ENCODE results near the gene CUBN. TPM values are rescaled to one million over a fixed set of nuclear protein-coding genes. Genes with fewer than 3 reads are reported as not detected.

Gene CUBN
- total RNA-seq, 1 experiment from 2014 or later, result 0.07 TPM

DNA sequence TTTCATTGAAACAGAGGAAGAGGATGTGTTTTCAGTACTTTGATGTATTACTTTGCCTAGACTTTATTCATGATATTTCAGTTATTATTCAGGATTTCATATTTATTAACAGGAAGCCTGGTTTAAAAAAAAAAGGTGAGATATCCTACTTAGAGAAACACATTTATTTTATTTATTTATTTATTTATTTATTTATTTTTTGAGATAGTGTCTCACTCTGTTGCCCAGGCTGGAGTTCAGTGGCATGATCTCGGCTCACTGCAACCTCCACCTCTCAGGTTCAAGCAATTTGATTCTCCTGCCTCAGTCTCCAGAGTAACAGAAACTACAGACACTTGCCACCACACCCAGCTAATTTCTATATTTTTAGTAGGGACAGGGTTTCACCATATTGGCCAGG is 47.4 kb upstream of the CUBN start:
- CTCF ChIA-PET, result no interaction called here
- Histone ChIP-seq H2AFZ (no peak overlapping the region), H3F3A (ENCODE audit: insufficient read depth, low read depth) (no peaks in the 10 kb centered on the region), H3K27me3 (ENCODE audit: insufficient read depth, low read depth) (no peaks in the 10 kb centered on the region), H4K20me1 (ENCODE audit: insufficient read depth) (no peaks in the 10 kb centered on the region), H3K27ac (no peak overlapping the region), H3K36me3 (ENCODE audit: low read depth) (no peaks in the 10 kb centered on the region), H3K4me1 (replicated peaks; ENCODE audit: insufficient read depth) (peaks cover 7% of the 10 kb centered on the region), H3K9me3 (ENCODE audit: insufficient read depth, low read depth) (no peaks in the 10 kb centered on the region), H3K9me2 (ENCODE audit: insufficient read depth) (no peaks in the 10 kb centered on the region), H3K4me3 (no peak overlapping the region), H3K79me2 (ENCODE audit: low read depth) (no peaks in the 10 kb centered on the region), H3K4me2 (no peak overlapping the region)
- TF ChIP-seq EZH2 (IDR thresholded peaks at IDR 0.05; ENCODE audit: low read depth), result no peak
- TF ChIP-seq, protein P1, sequence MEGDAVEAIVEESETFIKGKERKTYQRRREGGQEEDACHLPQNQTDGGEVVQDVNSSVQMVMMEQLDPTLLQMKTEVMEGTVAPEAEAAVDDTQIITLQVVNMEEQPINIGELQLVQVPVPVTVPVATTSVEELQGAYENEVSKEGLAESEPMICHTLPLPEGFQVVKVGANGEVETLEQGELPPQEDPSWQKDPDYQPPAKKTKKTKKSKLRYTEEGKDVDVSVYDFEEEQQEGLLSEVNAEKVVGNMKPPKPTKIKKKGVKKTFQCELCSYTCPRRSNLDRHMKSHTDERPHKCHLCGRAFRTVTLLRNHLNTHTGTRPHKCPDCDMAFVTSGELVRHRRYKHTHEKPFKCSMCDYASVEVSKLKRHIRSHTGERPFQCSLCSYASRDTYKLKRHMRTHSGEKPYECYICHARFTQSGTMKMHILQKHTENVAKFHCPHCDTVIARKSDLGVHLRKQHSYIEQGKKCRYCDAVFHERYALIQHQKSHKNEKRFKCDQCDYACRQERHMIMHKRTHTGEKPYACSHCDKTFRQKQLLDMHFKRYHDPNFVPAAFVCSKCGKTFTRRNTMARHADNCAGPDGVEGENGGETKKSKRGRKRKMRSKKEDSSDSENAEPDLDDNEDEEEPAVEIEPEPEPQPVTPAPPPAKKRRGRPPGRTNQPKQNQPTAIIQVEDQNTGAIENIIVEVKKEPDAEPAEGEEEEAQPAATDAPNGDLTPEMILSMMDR (conservative IDR thresholded peaks at IDR 0.05), result no peak
- POLR2A ChIA-PET (ENCODE audit: unreplicated experiment), result no interaction called here
- BruUV-seq (replicated peaks), result no TSS peak
- no peak for DNase-seq
- intact Hi-C loops (cut with micrococcal nuclease; ENCODE audit: unreplicated experiment), result no loop called here

DNA sequence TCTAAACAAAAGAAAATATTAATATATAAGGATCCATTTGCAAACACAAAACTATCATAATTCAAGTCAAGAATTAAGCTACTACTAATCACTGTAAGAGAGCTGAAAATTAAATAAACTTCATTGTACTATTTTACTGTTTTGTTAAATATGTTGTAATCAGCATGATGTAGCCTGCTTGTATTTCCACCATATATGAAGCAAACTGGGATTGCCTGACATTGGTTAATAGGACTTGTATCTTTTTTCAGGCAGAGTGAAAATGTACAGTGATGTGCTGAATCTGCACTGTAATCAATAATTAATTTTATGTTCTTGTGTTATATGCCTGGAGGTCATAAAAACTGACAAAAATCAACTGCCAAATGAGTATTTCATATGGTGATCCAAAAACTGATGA is 46.5 kb upstream of the CUBN start:
- H3K27me3 ChIP-seq (ENCODE audit: insufficient read depth, low read depth), result no peaks in the 10 kb centered on the region
- no peak for TF ChIP-seq EZH2 (IDR thresholded peaks at IDR 0.05; ENCODE audit: low read depth)
- TF ChIP-seq, protein P1 (conservative IDR thresholded peaks at IDR 0.05), result no peak
- no peaks in the 10 kb centered on the region for H3K4me1 ChIP-seq (replicated peaks; ENCODE audit: insufficient read depth)
- no peaks in the 10 kb centered on the region for H3F3A ChIP-seq (ENCODE audit: insufficient read depth, low read depth)
- intact Hi-C loops (cut with micrococcal nuclease; ENCODE audit: unreplicated experiment), result no loop called here
- no peak overlapping the region for H2AFZ ChIP-seq
- H3K4me2 ChIP-seq, result no peak overlapping the region
- DNase-seq, result no peak
- H3K9me2 ChIP-seq (ENCODE audit: insufficient read depth), result no peaks in the 10 kb centered on the region
- ChIA-PET CTCF (no interaction called here), POLR2A (ENCODE audit: unreplicated experiment) (no interaction called here)
- H3K79me2 ChIP-seq (ENCODE audit: low read depth), result no peaks in the 10 kb centered on the region
- H3K36me3 ChIP-seq (ENCODE audit: low read depth), result no peaks in the 10 kb centered on the region
- no peaks in the 10 kb centered on the region for H3K9me3 ChIP-seq (ENCODE audit: insufficient read depth, low read depth)
- no TSS peak for BruUV-seq (replicated peaks)
- H3K4me3 ChIP-seq, result no peak overlapping the region
- no peaks in the 10 kb centered on the region for H4K20me1 ChIP-seq (ENCODE audit: insufficient read depth)
- H3K27ac ChIP-seq, result no peak overlapping the region

DNA sequence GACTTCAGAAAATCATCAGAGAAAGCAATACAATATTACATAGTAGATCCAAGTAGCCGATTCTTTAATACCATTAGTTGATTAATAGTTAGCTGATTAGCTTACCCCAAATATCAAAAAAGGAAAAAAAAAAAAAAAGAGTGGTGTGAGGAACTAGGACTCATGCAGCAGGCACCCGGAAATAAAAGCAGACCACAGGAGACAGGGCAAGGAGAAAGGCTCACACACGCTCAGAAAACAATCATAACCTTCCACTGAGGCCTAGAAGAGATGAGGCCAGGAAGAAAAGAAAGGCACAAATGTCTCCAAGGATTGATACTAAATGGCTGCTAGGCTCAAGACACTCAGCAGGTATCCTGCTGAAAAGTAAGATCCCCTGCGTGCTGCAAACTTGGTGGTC is 45.9 kb upstream of the CUBN start:
- H3K27ac ChIP-seq, result no peak overlapping the region
- H3K36me3 ChIP-seq (ENCODE audit: low read depth), result no peaks in the 10 kb centered on the region
- H2AFZ ChIP-seq, result no peak overlapping the region
- no peak for DNase-seq
- no peaks in the 10 kb centered on the region for H3K4me1 ChIP-seq (replicated peaks; ENCODE audit: insufficient read depth)
- CTCF ChIA-PET, result no interaction called here
- no peaks in the 10 kb centered on the region for H3K27me3 ChIP-seq (ENCODE audit: insufficient read depth, low read depth)
- no peaks in the 10 kb centered on the region for H4K20me1 ChIP-seq (ENCODE audit: insufficient read depth)
- TF ChIP-seq, protein P1 (conservative IDR thresholded peaks at IDR 0.05), result no peak
- TF ChIP-seq EZH2 (IDR thresholded peaks at IDR 0.05; ENCODE audit: low read depth), result no peak
- no peaks in the 10 kb centered on the region for H3K79me2 ChIP-seq (ENCODE audit: low read depth)
- H3K4me3 ChIP-seq, result no peak overlapping the region
- no peaks in the 10 kb centered on the region for H3K9me3 ChIP-seq (ENCODE audit: insufficient read depth, low read depth)
- BruUV-seq (replicated peaks), result no TSS peak
- no peaks in the 10 kb centered on the region for H3F3A ChIP-seq (ENCODE audit: insufficient read depth, low read depth)
- POLR2A ChIA-PET (ENCODE audit: unreplicated experiment), result interaction anchor here (0.7 kb wide), 1 partner anchor 316 kb away, joined by 10 read pairs; no protein-coding TSS in a partner anchor
- H3K9me2 ChIP-seq (ENCODE audit: insufficient read depth), result no peaks in the 10 kb centered on the region
- intact Hi-C loops (cut with micrococcal nuclease; ENCODE audit: unreplicated experiment), result no loop called here
- no peak overlapping the region for H3K4me2 ChIP-seq
